A673 (cell line): Measurements from ENCODE around the gene RASA3.

ENCODE experiments used
- CTCF ChIP-seq: fragments of 300-800, 200-600 bp; sonication (generic); conservative IDR thresholded peaks from 2 replicates; pipeline ENCODE4 v1.5.1; 2017; ENCODE audit warnings: low read depth, mild to moderate bottlenecking, antibody characterized with exemption, low read length, moderate library complexity, mixed read lengths
- EZH2 ChIP-seq: fragments of 200-600 bp; sonication (generic); IDR thresholded peaks from 2 replicates; pipeline ENCODE4 v1.6.1; 2017; ENCODE audit warnings: borderline replicate concordance, low read depth, mild to moderate bottlenecking, mixed read lengths, antibody characterized with exemption, low read length; ENCODE audit not compliant: poor library complexity, severe bottlenecking

- no peak for TF ChIP-seq CTCF
- TF ChIP-seq EZH2: no peak
Observed at GRCh38 chr13:114002771-114003321, 129.6 kb downstream of the RASA3 start.
